GM19193 (cell line): Measurements from ENCODE around the gene CD93.

Experiments
- POLR2A ChIP-seq: IDR thresholded peaks from 4 replicates; pipeline ENCODE4 v1.6.1; 2011; ENCODE audit not compliant: insufficient read depth, insufficient read length; ENCODE audit errors: extremely low read depth

CD93 gene

DNA sequence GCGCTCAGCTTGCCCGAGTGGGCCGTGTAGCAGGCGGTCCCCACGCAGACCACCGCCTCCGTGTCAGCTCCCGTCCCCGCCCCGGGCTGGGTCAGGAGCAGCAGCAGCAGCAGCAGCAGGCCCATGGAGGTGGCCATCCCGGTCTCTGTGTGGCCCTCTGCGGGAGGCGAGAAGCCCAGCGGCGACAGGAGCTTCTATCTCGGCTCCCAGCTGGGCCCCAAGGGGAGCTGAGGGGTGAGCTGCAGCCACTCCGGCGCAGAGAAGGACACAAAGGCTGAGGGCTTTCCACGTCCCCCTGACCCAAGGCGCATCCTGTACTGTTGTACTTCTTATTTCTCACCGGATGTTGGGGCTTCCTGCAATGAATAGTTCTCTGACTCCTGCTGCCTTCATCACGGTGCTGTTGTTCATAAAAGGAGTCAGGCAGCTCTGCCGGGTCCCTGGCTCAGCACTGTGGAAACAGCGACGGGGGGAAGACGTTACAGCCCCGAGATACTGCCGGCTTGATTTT, at the start of gene CD93:
Gene CD93 (minus strand): TSS at position 269 of the 511 bp plus-strand sequence. CDS start 132 bp downstream, at position 137.
- no peak for TF ChIP-seq POLR2A

GRCh38 chr20:23133560-23133998, 47.5 kb upstream of the CD93 start:
- TF ChIP-seq POLR2A, result no peak

DNA sequence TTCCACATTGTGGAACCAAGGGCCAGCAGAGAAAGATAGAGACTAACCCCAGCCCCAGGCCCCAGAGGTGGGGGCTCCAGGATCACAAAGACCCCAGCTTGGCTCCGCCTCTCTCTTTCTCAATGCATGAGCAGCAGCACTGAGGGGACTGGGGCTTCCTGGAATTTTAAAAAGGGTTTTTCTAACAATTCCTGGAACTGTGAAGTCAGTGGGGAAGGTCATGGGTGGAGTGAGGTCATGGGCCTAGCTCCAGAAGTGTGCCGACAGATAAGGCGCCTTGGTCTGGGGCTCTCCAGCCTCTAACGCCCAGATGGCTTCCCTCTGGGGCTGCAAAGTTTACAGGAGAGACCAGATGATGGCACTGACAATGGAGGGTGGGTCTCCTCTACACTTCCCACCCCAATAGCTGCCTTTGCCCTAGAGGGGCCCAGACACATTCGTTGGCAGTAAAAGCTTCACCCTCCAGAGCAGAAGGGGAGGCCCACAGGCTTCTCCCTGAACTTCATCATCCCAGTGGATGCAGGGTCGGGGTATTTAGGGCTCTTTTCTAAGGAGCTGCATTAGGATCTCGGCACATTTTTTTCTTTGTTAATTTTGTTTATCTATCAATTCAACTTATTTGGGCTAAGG, 46.9 kb upstream of the CD93 start:
- no peak for TF ChIP-seq POLR2A

DNA sequence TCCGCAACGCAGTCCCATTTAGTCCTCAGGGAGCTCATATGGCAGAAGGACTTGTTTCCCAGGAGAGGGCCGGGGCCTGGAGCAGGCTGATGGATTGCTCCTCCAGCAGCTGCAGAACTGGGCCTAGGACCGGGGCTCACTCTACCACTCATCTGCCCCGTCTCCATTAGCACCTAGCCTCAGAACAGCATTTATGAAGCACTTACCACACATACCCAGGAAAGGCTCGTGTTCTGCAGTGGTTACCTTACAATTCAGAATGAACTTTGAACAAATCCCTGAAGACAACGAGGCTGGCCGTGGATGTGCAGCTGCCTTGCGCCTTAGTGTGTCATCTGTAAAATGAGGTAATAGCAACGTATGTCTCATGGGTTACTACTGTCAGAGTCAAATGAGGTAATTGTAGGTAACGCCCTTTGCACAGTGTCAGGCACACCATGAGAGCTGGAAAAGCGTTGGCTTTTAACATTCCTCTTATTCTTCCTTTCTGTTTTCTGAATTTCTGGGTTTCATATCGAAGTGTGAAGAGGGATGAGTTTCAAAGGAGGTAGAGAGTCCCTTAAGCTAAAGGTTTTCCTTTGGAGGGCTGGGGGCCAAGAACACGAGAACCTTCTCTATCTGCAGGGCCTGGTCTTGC, 46.3 kb upstream of the CD93 start:
- no peak for TF ChIP-seq POLR2A

DNA sequence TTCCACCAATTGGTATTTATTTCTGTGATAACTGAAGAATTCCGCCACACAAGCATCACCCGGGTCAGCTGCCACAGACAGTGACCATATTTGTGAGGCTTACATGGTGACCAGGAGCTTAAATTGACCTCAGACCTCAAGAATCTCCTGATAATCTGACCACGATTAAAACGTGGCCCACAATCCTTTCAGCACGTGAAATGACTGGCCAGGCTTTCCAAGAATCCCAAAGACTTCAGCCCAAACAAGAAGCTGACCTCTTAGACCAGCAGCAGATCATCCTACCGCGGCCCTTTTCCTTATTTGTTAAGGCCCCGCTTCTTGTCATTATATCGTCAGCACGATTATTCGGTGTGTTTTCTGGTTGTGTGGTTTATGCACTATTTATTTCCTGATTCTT, 45.6 kb upstream of the CD93 start:
- TF ChIP-seq POLR2A, result no peak

DNA sequence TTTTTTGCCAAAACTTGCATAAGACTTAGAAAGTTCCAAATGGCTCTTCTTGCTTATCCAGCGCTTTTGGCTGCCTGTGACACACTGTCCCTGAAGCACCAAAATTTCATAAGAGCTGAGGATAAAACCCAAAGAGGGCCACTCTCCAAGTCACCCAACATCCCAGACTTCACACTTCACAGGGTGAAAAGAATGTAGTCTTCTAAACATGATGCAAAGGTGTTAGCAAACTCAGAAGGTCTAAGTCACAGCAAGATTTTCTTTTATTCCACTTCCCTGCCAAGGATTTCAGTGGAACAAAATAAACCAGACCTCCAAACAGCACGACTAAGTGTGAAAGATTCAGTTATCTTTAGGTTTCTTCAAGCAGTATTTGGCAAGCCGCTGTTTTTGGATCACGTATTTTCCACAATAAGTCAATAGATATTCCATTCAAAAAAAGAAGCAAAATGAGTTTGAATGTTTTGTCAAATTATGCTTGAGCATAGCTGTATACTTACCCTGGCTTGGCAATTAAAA, 44.6 kb upstream of the CD93 start:
- TF ChIP-seq POLR2A, result no peak

DNA sequence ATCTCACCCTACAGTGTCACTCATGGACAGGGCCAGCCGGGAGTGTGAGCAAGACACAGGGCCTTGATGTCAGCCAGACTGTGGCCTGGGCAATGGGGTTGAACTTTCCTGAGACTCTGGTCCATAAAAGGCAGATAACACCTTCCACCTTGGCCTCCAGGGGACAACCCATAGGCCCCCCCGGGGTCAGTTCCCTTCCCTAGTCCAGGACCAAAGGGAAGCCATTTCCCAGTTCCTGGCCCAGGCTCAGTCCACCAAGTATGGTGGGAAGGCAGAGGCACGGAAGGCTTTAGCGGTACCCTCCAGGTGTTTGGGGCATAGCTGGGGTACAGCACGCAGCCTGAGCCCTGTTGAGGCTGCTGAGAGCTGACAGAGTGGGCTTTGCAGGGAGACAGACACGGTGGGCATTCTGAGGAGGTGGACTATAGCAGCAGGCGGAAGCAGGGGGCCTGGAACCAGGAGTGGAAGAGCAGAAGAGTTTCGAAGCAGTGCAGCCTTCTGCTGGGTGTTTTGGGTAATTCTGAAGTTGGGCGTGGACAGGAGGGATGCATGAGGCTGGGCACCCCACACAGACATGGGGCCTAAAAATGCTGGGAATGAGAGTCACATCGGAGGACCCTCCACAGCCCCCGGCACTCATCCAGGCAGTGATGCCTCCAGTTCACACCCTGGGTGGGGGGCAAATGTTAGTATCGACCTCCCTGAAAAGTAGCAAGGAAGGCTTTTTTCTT, 43.9 kb upstream of the CD93 start:
- TF ChIP-seq POLR2A, result no peak

GRCh38 chr20:23129266-23129665, 43.1 kb upstream of the CD93 start:
- TF ChIP-seq POLR2A, result no peak

- no peak for TF ChIP-seq POLR2A
Measured at GRCh38 chr20:23128461-23129125, 42.5 kb upstream of the CD93 start.

- no peak for TF ChIP-seq POLR2A
Measured at GRCh38 chr20:23127506-23128279, 41.6 kb upstream of the CD93 start.

- no peak for TF ChIP-seq POLR2A
Measured at GRCh38 chr20:23126281-23127061, 40.3 kb upstream of the CD93 start.

GRCh38 chr20:23125625-23126191, 39.6 kb upstream of the CD93 start:
- no peak for TF ChIP-seq POLR2A

GRCh38 chr20:23125159-23125558, 39.0 kb upstream of the CD93 start:
- no peak for TF ChIP-seq POLR2A
